GM19025 (cell line): Measurements from ENCODE around the gene MGMT.

Experiments
- ATAC-seq: cut with Tn5 transposase; IDR thresholded peaks from one replicate; pipeline ENCODE4 v1.9.1; 2021; ENCODE audit warnings: mild to moderate bottlenecking, low read depth, moderate library complexity; ENCODE audit not compliant: unreplicated experiment

MGMT gene

DNA sequence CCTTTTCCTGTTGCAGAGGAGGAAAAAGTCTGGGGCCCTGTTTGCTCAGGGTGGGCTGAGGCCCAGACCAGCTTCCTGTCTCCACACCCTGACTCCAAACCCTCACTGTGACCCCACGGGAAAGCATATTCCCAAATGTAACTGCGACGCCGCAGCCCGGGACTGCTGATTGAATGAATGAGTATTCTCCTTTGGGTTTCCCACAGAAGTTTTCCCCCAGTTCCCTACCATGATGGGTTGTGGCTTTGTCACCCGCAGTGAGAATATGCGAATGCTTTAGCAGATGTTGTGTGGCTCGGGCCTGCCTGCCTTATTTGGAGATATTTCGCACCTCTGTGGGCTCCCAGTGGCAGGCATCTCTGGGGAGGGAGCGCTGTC, 50.6 kb downstream of the MGMT start:
- ATAC-seq = no peak

DNA sequence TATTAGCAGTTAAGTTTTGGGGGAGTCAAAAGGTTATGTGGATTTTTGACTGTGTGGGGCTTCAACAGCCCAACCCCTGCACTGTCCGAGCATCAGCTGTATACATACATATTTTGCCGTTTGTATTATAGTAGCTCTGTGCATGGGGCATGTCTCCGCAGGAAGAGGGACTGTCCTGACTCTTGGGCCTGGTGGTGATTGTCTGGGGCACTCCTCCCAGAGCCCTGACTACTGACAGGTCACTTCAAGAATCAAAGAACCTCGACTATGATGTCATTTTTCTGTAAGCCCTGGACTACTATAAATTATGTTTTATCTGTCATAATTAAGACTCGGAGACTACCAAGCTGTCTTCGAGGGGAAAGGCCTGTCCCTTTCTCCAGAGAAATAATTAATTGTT, 51.8 kb downstream of the MGMT start:
- no peak for ATAC-seq

DNA sequence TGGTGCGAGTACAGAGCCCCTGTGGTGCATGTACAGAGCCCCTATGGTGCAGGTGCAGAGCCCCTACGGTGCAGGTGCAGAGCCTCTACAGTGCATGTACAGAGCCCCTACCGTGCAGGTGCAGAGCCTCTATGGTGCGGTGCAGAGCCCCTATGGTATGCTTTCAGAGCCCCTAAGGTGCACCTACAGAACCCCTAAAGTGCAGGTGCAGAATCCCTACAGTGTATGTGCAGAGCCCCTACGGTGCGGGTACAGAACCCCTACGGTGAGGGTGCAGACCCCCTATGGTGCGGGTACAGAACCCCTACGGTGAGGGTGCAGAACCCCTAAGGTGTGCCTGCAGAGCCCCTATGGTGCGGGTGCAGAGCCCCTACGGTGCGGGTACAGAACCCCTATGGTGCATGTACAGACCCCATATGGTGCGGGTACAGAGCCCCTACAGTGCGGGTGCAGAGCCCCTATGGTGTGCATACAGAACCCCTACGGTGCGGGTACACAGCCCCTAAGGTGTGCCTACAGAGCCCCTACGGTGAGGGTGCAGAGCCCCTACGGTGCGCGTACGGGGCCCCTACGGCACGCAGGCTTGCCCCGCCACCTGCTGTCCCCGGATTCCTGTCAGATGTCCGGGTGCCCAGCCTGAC, 53.5 kb downstream of the MGMT start:
- no peak for ATAC-seq

DNA sequence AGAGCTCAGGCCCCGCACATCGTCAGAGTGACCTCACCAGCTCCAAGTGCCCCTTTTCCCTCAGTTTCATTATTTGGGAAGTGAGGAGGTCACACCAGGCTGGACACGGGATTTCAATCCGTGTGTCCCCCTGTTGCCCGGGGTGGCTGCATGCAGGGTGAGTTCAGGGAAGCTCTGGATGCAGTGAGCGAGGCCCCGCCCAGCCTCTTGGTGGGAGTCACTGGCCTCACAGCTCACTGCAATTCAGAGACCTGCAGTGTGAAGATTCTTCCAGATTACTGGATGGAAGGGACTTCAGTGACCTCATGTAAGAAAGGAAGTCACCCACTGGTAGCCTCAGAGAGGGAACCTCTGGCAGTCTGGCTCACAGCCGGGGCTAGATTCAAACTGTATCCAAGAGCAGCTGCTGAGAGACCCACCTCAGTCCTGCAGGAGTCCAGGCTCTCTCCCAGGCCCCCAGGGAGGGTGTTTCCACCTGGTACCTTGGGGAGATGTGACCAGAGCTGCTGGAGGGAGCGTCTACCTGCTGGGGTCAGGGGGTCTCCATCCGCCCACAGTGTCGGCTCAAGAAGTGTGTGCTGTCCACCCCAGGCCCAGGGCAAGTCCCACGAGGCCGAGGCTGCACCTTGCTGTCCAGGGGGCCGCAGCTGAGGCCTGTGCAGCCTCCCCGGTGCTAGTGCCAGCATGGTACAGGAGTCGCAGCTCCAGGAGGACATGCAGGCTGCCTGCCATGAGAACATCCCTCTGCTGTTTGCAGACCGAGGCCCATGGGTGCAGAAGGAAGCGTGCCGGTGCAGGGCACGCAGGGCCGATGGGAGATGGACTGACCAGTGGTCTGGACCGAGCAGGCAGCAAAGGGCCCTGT, 54.4 kb downstream of the MGMT start:
- ATAC-seq = no peak

DNA sequence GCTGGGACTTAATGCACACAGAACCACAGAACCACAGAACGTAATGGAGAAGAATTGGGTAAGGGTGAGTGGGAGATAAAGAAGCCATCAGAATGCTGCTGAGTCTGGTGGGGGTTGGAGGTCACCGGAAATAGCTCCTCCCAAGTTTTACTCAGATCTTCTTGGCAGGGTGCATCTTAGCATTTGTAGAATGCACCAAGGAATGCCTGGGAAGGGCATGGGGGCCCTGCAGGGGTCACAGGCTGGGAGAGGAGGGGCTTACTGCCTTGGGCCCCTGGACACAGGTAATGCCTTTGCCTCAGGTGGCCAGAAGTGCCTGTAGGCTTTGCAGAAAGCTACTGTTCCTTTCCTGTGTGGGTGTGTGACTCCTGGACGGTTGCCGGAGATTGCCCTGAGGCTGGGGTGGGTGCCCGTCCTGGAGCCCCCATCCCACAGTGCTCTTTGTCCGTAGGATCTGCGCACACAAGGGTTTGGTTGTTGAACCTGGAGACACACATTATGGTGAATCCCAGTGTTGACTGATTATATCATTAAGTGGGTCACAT, 55.1 kb downstream of the MGMT start:
- ATAC-seq = no peak

DNA sequence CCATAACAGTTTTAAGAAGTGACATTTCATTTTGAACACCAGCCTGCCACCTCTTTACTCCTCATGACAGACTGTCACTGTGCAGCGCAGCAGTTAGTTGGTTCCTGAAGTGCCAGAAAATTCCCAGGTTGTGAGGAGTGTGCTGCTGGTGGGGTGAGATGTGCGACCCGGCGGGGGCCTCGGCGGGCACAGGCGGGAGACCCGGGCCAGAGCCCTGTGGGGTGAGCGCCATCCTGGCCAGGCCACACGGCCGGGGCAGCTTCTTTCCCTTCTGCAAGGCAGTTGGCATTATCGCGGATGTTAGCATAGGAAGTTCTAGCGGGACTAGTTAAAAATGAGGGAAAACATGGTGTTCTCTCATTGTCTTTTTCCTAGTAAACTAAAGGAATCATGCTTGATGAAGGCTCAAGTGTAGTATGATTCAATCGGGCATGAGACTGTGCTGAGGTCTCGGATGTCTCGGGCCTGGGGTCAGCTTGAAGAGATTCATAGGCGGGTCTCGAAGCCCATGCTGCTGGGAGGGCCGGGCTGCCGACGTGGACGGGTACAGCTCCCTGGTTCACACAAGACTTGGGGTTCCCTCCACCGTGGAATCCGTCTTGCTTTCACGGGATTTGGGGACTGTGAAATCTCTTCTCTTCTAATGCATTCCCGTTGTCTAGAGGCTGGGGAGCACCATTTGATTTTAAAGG, 56.1 kb downstream of the MGMT start:
- no peak for ATAC-seq

DNA sequence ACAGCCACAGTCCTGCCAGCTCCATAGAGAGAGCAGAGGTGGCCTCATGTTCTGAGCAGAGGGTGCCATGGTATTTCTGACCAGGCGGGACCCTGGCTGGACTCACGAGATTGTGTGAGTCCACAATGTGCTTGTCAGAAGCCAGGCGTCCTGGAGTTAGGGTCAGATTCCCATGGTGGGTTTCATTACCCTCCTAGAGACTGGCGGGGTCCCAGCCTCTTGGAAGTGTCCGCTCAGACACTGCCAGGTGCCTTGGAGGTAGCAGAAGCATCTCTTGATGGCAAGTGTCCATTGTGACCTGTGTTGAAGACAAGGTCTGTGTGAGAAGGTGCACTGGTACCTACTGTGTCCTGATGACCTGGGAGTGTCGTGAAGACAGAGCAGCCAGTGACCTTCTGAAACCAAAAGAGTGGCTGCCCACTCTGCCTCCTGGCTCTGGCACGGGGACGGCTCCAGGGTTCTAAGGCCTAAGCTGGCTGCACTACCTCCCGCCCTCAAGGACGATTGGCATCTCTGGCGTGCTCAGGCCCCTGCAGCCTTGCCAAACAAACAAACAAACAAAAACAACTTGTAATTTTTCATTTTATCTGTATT, 56.8 kb downstream of the MGMT start:
- no peak for ATAC-seq

DNA sequence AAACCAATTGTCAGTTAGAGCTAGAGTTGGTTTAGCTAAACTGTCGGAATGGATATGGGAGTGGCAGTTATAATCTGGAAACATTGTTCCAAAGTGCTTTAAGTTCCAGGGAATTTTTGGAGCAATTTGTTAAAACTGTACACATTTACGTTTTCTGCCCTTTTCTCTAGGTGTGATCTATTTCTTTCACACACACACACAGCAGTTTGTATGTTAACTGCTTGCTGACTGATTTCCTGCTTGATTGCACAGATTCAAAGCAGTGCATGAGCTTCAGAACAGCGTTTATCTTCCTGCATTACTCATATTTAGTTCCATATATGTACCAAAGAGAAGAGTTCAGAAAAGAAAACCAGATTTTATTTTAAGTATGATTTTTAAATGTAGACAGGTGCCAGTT, 57.9 kb downstream of the MGMT start:
- no peak for ATAC-seq

DNA sequence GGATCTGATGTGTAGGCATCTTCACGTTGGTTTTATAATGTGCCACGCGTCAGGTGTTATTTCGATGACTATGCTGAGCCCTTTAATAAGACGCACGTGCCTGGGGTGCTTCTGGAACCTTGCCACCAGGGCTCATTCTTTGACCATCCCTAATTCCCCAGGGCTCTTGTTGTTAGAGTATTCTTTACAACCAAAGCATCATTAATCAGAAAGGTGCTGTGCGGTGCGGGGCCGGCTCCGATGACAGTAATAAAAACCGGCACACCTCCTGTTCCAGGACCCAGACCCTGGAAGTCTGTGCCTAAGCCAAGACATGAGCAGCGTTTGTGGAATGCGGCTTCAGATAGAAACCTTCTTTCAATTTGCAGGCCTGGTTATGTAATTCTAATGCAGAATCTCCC, 58.4 kb downstream of the MGMT start:
- ATAC-seq = no peak

DNA sequence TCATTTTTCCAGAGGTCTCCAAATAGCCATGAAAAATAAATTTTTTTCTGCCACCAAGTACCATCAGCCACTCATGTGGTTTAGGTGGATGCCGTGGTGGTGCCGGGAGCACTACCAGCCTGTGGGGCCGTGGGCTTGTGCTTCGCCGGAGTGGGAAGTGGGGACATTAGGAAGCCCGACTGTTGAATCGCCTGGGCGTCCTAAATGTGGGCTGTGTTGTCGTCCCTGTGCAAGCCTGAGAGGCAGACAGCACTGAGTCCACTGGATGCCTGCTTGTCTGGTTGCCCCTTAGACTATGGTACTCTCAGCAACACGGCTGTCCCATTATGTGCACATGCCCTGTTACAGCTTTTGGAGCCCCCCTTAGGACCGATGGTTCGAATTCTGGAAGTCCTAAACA, 59.9 kb downstream of the MGMT start:
- ATAC-seq = no peak

DNA sequence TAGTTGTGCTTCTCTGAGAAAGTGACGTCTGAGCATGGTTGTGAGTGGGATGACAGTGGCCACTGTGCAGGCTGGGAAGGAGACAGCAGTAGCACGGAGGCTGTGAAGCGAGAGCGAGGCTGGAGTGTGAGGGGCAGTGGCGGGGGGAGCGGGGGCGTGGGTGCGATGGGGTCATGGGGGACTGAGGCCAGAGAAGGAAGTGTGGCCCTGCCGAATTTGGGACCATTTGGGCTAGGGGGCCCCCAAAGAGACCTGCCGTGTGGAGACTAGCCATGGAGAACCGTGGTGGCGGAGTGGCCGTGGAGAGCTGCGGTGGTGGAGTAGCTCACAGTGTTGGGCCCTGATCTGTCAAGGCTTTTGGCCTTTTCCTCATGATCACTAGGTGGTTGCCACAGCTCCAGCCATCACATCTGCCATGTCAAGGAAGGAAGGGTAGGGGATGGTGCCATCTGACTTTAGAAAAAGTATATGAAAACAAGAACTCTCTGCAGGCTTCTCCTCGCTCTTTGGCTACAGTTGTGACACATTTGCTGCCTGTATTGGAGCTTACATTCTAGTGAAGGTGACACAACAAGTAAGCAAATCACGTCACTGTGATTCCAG, 61.4 kb downstream of the MGMT start:
- no peak for ATAC-seq

DNA sequence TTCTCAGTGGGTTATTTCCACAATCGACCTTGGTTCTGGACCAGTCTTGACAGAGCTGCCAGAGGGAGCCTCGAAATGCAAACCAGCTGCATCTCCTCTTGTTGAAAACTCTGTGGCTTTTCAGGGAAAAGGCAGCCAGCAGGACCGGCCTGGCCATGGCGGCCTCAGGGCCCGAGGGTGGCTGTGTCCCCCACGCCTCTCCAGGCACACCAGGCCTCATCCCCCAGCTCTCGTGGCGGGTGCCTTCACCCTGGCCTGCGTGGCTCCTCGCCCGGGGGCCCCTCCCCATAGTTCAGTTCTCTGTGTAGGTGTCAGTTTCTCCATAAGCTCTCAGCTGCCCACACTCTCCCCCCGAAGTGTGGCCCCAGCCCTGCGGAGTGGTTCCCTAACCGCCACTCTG, 63.5 kb downstream of the MGMT start:
- no peak for ATAC-seq

DNA sequence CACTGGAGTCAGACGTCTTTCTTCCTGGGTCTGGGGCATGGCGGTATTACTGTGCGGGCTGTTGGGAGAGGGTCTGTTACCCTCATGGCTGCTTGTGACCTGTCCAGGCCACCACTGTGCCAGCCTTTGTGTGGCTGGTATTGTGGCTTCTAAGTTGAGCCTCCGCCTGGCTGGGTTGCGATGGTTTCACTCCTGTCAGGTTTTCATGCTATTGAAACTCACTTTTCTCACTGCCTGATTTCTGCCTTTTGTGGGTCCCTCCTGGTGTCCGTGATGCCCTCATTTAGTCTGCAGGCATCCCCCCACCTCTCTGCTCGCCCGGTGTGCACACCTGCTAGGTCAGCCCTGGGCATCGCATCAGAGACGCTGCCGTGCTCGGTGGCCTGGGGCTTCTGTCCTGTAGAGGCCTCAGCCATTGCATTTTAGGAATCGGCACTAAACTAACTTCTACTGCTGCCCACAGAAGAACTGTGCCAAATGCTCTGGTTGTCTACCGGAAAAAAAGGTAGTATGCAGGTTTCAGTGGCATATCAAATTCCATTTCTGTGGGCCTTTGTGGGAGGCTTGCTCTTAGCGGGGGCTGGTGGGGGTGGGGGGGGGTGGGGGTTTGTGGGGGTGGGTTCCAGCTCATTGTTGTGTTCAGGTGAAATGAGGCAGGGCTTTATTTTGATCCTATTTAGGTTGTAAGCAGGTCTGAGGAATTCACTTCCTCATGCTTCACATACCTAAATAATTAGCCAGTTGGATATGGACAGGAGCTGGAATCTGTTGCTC, 64.3 kb downstream of the MGMT start:
- no peak for ATAC-seq

DNA sequence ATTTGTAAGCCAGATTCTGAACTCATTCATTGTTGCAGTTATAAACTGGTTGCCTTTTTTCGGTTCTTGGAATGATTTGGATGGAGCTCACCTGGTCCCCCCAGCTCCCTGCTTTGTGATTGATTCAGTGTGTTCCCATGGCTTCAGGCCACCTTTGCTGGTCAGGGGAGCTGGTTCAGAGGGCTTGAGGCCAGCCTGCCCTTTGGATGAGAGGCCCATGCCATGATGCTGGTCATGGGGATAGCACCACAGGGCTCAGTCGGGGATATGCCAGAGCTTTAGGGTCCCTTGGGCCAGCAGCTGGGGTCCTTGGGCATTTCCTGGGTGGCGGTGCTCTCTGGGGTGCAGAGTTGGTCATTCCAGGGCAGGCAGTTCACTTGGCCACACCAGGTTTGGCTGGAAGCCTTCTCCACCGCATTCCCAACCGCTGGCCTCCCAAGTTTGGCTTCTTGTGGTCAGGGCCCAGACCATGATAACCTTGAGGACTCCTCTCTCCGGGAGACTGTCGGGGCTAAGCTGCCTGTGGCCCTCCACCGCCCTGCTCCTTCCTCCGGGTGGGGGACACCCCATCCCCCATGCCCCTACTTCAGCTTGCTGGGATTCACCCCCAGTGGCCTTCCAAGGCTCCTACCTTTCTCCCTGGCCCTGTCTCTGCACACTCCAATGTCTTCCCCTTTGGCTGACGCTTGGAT, 65.1 kb downstream of the MGMT start:
- no peak for ATAC-seq

DNA sequence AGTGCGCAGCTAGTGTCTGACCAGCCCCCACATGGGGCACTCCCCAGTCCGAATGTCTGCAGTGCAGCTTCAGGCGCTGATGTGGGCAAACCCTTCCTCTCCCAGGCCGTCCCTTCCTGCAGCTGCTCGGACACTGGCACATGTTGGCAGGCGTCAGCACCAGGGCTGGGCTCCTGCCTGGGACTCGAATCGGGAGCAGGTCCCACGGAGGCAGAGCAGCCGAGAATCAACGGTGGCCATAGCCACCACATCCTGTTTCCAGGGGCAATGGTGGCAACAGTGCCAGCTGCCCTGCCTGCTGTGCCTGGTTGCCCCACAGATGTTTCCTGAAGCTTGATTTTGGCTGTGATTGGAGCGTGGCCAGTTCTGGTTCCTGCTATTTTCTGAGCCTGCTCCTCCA, 65.8 kb downstream of the MGMT start:
- ATAC-seq = no peak

DNA sequence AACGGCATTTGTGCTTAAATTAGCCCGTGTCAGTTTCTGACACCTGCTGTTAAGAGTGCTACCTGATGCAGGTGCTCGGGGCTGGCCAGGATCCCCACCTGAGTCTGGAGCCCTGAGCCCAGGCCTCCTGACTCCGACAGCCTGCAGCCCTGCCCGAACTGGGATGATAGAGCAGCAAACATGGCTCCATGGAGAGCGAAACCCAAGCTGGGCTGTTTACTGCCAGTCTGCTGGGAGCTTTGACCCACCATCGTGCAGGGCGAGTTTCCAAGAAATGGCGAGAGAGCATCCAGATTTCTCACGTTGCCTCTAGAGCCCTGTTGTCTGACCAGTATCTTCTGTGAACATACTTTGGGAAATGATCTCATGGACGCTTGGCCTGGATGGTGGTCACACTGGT, 66.2 kb downstream of the MGMT start:
- no peak for ATAC-seq

DNA sequence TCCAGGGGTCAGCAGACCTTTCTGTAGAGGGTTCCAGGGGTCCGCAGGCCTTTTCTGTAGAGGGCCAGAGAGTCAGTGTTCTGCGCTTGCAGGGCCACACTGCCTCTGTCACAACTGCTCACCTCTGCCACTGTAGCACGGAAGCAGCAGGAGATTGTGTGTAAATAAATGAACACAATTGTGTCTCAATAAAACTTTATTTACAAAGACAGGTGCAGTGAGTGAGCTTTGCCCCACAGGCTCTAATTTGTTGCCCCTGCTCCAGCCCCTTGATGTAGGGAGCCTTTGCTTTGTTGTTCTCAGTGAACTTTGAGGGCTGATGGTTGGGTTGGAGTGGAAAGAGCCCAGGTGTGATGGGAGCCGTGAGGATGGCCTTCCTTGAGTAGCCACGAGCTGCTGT, 67.8 kb downstream of the MGMT start:
- ATAC-seq = no peak

DNA sequence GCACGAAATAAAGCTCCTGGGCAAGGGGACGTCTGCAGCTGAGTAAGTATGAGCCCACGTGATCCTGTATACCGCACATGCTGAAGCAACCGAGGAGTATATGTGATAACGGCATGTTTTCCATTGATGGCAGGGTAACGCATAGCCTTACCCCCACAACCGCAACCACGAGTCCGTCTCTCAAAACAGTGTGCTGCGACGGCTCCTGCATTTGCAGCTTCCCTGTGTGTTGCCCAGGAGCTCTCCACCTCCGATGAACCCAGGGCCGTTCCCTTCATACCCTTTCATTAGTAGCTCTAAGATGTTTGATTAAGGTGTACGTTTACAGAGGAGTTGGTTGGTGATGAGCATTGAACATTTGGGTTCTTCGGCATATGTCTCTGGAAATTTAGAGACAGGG, 69.3 kb downstream of the MGMT start:
- no peak for ATAC-seq

DNA sequence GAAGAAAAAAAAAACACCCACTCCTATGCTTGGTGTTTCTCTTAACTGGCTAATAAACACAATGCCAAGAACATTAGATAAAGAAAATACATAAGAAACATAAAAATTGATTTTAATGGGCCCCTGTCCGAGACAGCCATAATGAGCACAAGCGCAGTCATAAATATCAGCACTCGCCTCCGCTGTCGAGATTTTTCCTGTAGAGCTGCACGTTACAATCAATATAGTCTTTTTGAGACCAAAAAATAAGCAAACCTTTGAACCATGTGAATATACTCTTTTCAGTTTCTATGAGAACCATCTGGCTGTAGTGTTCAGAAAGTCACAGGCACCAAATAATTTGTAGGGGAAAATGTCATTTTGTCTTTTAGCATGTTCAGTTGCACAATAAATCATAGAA, 70.1 kb downstream of the MGMT start:
- ATAC-seq = no peak
